ENCODE results near the gene TAS2R50.

TAS2R50 gene

GRCh38 chr12:10998204-10998603 lies 11.5 kb upstream of the TAS2R50 start, which contains the start of gene TAS2R20:
TAS2R20 (minus strand) TSS chr12:10998304; CDS start chr12:10997875, 429 bp downstream.
- TF ChIP-seq CTCF (IDR thresholded peaks at IDR 0.05; ENCODE audit: low read depth, low read length, poor library complexity, severe bottlenecking) (no peak), EZH2phosphoT487 (IDR thresholded peaks at IDR 0.05; ENCODE audit: borderline replicate concordance, low read length) (no peak)
- Histone ChIP-seq H3K4me2 (ENCODE audit: low read length) (no peak within 1 kb of the TSS), H3K9me3 (ENCODE audit: control insufficient read depth, insufficient read depth, low read length) (no peaks in the 10 kb centered on the region), H3K27me3 (ENCODE audit: control insufficient read depth, low read length) (no peaks in the 10 kb centered on the region), H3K36me3 (ENCODE audit: control insufficient read depth, low read length) (no peaks in the 10 kb centered on the region), H3K79me2 (ENCODE audit: control insufficient read depth, low read length) (no peaks in the 10 kb centered on the region), H3K9me2 (replicated peaks; ENCODE audit: control insufficient read depth, low read length) (no peaks in the 10 kb centered on the region), H4K20me1 (ENCODE audit: control insufficient read depth, insufficient read depth, low read depth, low read length) (no peaks in the 10 kb centered on the region), H3K27ac (ENCODE audit: low read depth, low read length) (no peak within 1 kb of the TSS), H3K4me3 (ENCODE audit: low read length) (no peak within 1 kb of the TSS), H3K4me1 (ENCODE audit: control insufficient read depth, low read length) (no peaks in the 10 kb centered on the region), H3F3A (ENCODE audit: control insufficient read depth, insufficient read depth) (no peaks in the 10 kb centered on the region)

GRCh38 chr12:10994307-10994706 lies 7.6 kb upstream of the TAS2R50 start:
- H3K4me1 ChIP-seq (ENCODE audit: control insufficient read depth, low read length), result no peaks in the 10 kb centered on the region
- H4K20me1 ChIP-seq (ENCODE audit: control insufficient read depth, insufficient read depth, low read depth, low read length), result no peaks in the 10 kb centered on the region
- no peaks in the 10 kb centered on the region for H3K9me3 ChIP-seq (ENCODE audit: control insufficient read depth, insufficient read depth, low read length)
- H3K79me2 ChIP-seq (ENCODE audit: control insufficient read depth, low read length), result no peaks in the 10 kb centered on the region
- no peak for TF ChIP-seq EZH2phosphoT487 (IDR thresholded peaks at IDR 0.05; ENCODE audit: borderline replicate concordance, low read length)
- no peak for TF ChIP-seq CTCF (IDR thresholded peaks at IDR 0.05; ENCODE audit: low read depth, low read length, poor library complexity, severe bottlenecking)
- H3K4me2 ChIP-seq (ENCODE audit: low read length), result no peak overlapping the region
- H3K27me3 ChIP-seq (ENCODE audit: control insufficient read depth, low read length), result no peaks in the 10 kb centered on the region
- H3K27ac ChIP-seq (ENCODE audit: low read depth, low read length), result no peak overlapping the region
- no peak overlapping the region for H3K4me3 ChIP-seq (ENCODE audit: low read length)
- H3F3A ChIP-seq (ENCODE audit: control insufficient read depth, insufficient read depth), result no peaks in the 10 kb centered on the region
- H3K36me3 ChIP-seq (ENCODE audit: control insufficient read depth, low read length), result no peaks in the 10 kb centered on the region
- no peaks in the 10 kb centered on the region for H3K9me2 ChIP-seq (replicated peaks; ENCODE audit: control insufficient read depth, low read length)

- Histone ChIP-seq H3K9me2 (replicated peaks; ENCODE audit: control insufficient read depth, low read length) (no peaks in the 10 kb centered on the region), H3K4me3 (ENCODE audit: low read length) (no peak overlapping the region), H3K9me3 (ENCODE audit: control insufficient read depth, insufficient read depth, low read length) (no peaks in the 10 kb centered on the region), H3K27me3 (ENCODE audit: control insufficient read depth, low read length) (no peaks in the 10 kb centered on the region), H3K27ac (ENCODE audit: low read depth, low read length) (no peak overlapping the region), H3K4me1 (ENCODE audit: control insufficient read depth, low read length) (no peaks in the 10 kb centered on the region), H3F3A (ENCODE audit: control insufficient read depth, insufficient read depth) (no peaks in the 10 kb centered on the region), H3K79me2 (ENCODE audit: control insufficient read depth, low read length) (no peaks in the 10 kb centered on the region), H4K20me1 (ENCODE audit: control insufficient read depth, insufficient read depth, low read depth, low read length) (no peaks in the 10 kb centered on the region), H3K4me2 (ENCODE audit: low read length) (no peak overlapping the region), H3K36me3 (ENCODE audit: control insufficient read depth, low read length) (no peaks in the 10 kb centered on the region)
- TF ChIP-seq CTCF (IDR thresholded peaks at IDR 0.05; ENCODE audit: low read depth, low read length, poor library complexity, severe bottlenecking) (no peak), EZH2phosphoT487 (IDR thresholded peaks at IDR 0.05; ENCODE audit: borderline replicate concordance, low read length) (no peak)
Measured at GRCh38 chr12:10989107-10989506, 2.4 kb upstream of the TAS2R50 start.

Measured in DOHH2 (cell line).